Measurements from ENCODE around the gene MCF2. TPM values are rescaled to one million over a fixed set of nuclear protein-coding genes. Genes with fewer than 3 reads are reported as not detected.

Gene MCF2
- total and polyA plus RNA-seq, 2 of the 8 experiments (the other 6 are each of a cell fraction or from before 2014, with no cell fraction given), result 0.30 to 0.71 TPM

- DNase-seq (ENCODE audit: low read depth in 1 of 2, low spot score in 2 of 2) (no peak), FAIRE-seq (no peak)
- no peak overlapping the region for H3K14ac ChIP-seq (ENCODE audit: insufficient read length)
- no peaks in the 10 kb centered on the region for H3K79me2 ChIP-seq (ENCODE audit: control insufficient read depth in 1 of 2, insufficient read depth in 2 of 2, low read length in 2 of 2)
- H2BK12ac ChIP-seq (ENCODE audit: low read depth, low read length), result no peak overlapping the region
- H4K91ac ChIP-seq (replicated peaks; ENCODE audit: insufficient read length, low read length), result no peak overlapping the region
- H3K9me3 ChIP-seq (ENCODE audit: insufficient read depth in 2 of 2, low read depth in 1 of 2, low read length in 1 of 2), result no peaks in the 10 kb centered on the region
- no peak overlapping the region for H3K56ac ChIP-seq (replicated peaks; ENCODE audit: insufficient read length, low read depth, low read length)
- H4K5ac ChIP-seq (ENCODE audit: insufficient read length, low read depth, low read length), result no peak overlapping the region
- H2AFZ ChIP-seq (ENCODE audit: low read length), result no peak overlapping the region
- H3K4ac ChIP-seq (replicated peaks; ENCODE audit: insufficient read length, low read depth, low read length), result no peak overlapping the region
- CTCF ChIA-PET (ENCODE audit: partially characterized antibody), result interaction anchor here (0.7 kb wide), 1 partner anchor 719 kb away, joined by 3 read pairs; no protein-coding TSS in a partner anchor
- TF ChIP-seq ZNF274 (IDR thresholded peaks at IDR 0.05; ENCODE audit: borderline replicate concordance, extremely low read depth, low read length) (no peak), TCF12 (IDR thresholded peaks at IDR 0.05; ENCODE audit: low read depth, low read length) (no peak), SP2 (IDR thresholded peaks at IDR 0.05; ENCODE audit: low read length) (no peak)
- 100% methylated on average over 1 of the region's 1 CpG; no CpG with 5 or more reads in 1 of the 2 experiments for WGBS, 2 experiments (ENCODE audit: extremely low coverage in 1 of 2, insufficient coverage in 1 of 2, insufficient read length in 1 of 2, insufficient replicate concordance in 2 of 2, low coverage in 1 of 2, low lambda C conversion rate in 2 of 2, missing lambda C conversion rate in 1 of 2)
- H3K4me2 ChIP-seq (ENCODE audit: insufficient read depth in 1 of 2, low read depth in 2 of 2, low read length in 2 of 2), result no peak overlapping the region
- no peaks in the 10 kb centered on the region for H4K20me1 ChIP-seq (replicated peaks in 1 of 2; ENCODE audit: control insufficient read depth in 1 of 2, insufficient read depth in 2 of 2, low read length in 2 of 2)
- no peaks in the 10 kb centered on the region for H3K79me1 ChIP-seq (ENCODE audit: low read depth, low read length)
- H2BK15ac ChIP-seq (ENCODE audit: low read length), result no peak overlapping the region
- no peak overlapping the region for H3K4me3 ChIP-seq (ENCODE audit: extremely low read depth in 1 of 4, insufficient read depth in 2 of 4, low read depth in 3 of 4, low read length in 4 of 4)
- H3K27ac ChIP-seq (ENCODE audit: low read depth, low read length), result no peak overlapping the region
- no peak overlapping the region for H3K18ac ChIP-seq (ENCODE audit: extremely low read depth, low read length)
- no peak overlapping the region for H2BK5ac ChIP-seq (ENCODE audit: low read depth, low read length)
- H3K36me3 ChIP-seq (ENCODE audit: control insufficient read depth in 2 of 4, insufficient read depth in 4 of 4, low read length in 3 of 4), result no peaks in the 10 kb centered on the region
- H3K9ac ChIP-seq (replicated peaks in 1 of 4; ENCODE audit: extremely low read depth in 1 of 4, low read depth in 3 of 4, low read length in 3 of 4), result no peak overlapping the region
- no peak overlapping the region for H2AK5ac ChIP-seq (ENCODE audit: low read depth, low read length)
- no peak overlapping the region for H2BK120ac ChIP-seq (replicated peaks; ENCODE audit: low read depth, low read length)
- no peaks in the 10 kb centered on the region for H3K4me1 ChIP-seq (replicated peaks in 1 of 4; ENCODE audit: control insufficient read depth in 3 of 4, insufficient read depth in 4 of 4, low read length in 3 of 4)
- H3K27me3 ChIP-seq (replicated peaks in 1 of 4; ENCODE audit: control insufficient read depth in 3 of 4, extremely low read depth in 1 of 4, insufficient read depth in 3 of 4, low read length in 3 of 4), result no peaks in the 10 kb centered on the region
- no peaks in the 10 kb centered on the region for H3K23me2 ChIP-seq (ENCODE audit: low read depth, low read length)
- H3K23ac ChIP-seq (ENCODE audit: insufficient read length), result no peak overlapping the region
- POLR2A ChIA-PET (ENCODE audit: partially characterized antibody), result no interaction called here
- no peak overlapping the region for H2BK20ac ChIP-seq (ENCODE audit: low read length)
- no peak overlapping the region for H4K8ac ChIP-seq (ENCODE audit: extremely low read depth, insufficient read depth, low read length)
Observed at GRCh38 chrX:139566981-139567380, 141.0 kb downstream of the MCF2 start.
